Measurements from ENCODE around the gene WNK2. TPM values are rescaled to one million over a fixed set of nuclear protein-coding genes. Genes with fewer than 3 reads are reported as not detected.

Gene WNK2
- total and polyA plus RNA-seq, 2 of the 4 experiments (the other 2 are of a cell fraction) = not detected

DNA sequence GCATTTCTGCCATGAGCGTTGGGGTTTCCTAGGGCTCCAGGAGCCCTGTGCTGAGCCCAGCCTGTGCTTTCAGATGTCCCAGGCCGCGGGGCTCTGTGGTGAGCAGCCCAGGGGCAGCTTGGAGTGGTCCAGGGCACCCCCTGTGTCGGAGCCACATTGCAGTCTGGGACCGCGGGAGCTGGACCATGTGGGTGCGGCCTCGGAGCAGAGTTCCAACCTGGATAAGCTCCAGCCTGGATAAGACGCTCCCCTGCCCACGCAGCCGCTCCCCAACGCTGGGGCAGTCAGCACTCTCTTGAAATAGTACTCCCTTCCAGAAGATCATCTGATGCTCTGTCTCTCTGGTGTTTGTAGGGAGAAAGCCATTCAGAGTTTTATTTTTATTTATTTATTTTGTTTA lies 111.1 kb downstream of the WNK2 start:
- H4K5ac ChIP-seq (ENCODE audit: low read depth, low read length) = no peak overlapping the region
- BruUV-seq (replicated peaks) = no TSS peak
- TF ChIP-seq MAFK (IDR thresholded peaks at IDR 0.05; ENCODE audit: low read depth, low read length) (no peak), MAZ (IDR thresholded peaks at IDR 0.05; ENCODE audit: borderline replicate concordance, low read depth, low read length) (no peak), SMC3 (IDR thresholded peaks at IDR 0.05; ENCODE audit: low read depth, low read length) (no peak), BHLHE40 (IDR thresholded peaks at IDR 0.05; ENCODE audit: low read depth, low read length) (no peak), RFX5 (IDR thresholded peaks at IDR 0.05; ENCODE audit: low read depth, low read length) (no peak), CEBPB (IDR thresholded peaks at IDR 0.05; ENCODE audit: low read depth, low read length) (no peak)
- TF ChIP-seq, protein P1, sequence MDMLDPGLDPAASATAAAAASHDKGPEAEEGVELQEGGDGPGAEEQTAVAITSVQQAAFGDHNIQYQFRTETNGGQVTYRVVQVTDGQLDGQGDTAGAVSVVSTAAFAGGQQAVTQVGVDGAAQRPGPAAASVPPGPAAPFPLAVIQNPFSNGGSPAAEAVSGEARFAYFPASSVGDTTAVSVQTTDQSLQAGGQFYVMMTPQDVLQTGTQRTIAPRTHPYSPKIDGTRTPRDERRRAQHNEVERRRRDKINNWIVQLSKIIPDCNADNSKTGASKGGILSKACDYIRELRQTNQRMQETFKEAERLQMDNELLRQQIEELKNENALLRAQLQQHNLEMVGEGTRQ (IDR thresholded peaks at IDR 0.05; ENCODE audit: low read depth, low read length) = no peak
- no peak overlapping the region for H4K91ac ChIP-seq (ENCODE audit: insufficient read depth, low read depth, low read length)
- ChIA-PET CTCF (interaction anchor here (0.5 kb wide), 1 partner anchor 135 kb away, joined by 3 read pairs; no protein-coding TSS in a partner anchor), POLR2A (ENCODE audit: unreplicated experiment) (no interaction called here)
- H3K4me3 ChIP-seq (ENCODE audit: insufficient read depth, low read depth, low read length) = no peak overlapping the region
- in situ Hi-C loops (cut with MboI; ENCODE audit: low sequenced_read_pairs) (no loop called here), intact Hi-C loops (cut with micrococcal nuclease) (no loop called here), dilution Hi-C loops (cut with HindIII; ENCODE audit: low sequenced_read_pairs, unreplicated experiment) (no loop called here)
- H3K9ac ChIP-seq (ENCODE audit: low read depth, low read length) = no peak overlapping the region
- H3K4ac ChIP-seq (ENCODE audit: low read depth, low read length) = no peak overlapping the region
- no peaks in the 10 kb centered on the region for H3K9me3 ChIP-seq (ENCODE audit: control insufficient read depth, insufficient read depth, low read length)
- no peak overlapping the region for H3K4me2 ChIP-seq (ENCODE audit: low read depth, low read length)
- H3K4me1 ChIP-seq (ENCODE audit: control insufficient read depth, insufficient read depth, low read length) = no peaks in the 10 kb centered on the region
- no peak overlapping the region for H3K23ac ChIP-seq (ENCODE audit: low read depth, low read length)
- H2BK120ac ChIP-seq (ENCODE audit: low read depth, low read length) = no peak overlapping the region
- H3K9me1 ChIP-seq (ENCODE audit: insufficient read depth, low read length) = no peaks in the 10 kb centered on the region
- ATAC-seq (ENCODE audit: low read depth) (no peak), DNase-seq (no peak)
- peaks cover 9% of the 10 kb centered on the region; the same call in 1 of the 2 replicates for H3K27me3 ChIP-seq (ENCODE audit: control insufficient read depth, insufficient read depth, low read length)
- no peak overlapping the region for H4K8ac ChIP-seq (ENCODE audit: low read depth in 2 of 2, low read length in 2 of 2)
- H3K36me3 ChIP-seq (ENCODE audit: control insufficient read depth, insufficient read depth, low read length) = no peaks in the 10 kb centered on the region
- no peak overlapping the region for H2BK15ac ChIP-seq (ENCODE audit: low read depth, low read length)
- H2BK5ac ChIP-seq (ENCODE audit: low read depth, low read length, poor library complexity, severe bottlenecking) = no peak overlapping the region
- no peaks in the 10 kb centered on the region for H4K20me1 ChIP-seq (ENCODE audit: insufficient read depth, low read length)
- no peak overlapping the region for H3K27ac ChIP-seq (ENCODE audit: insufficient read depth, low read length)
- H2AK9ac ChIP-seq (replicated peaks; ENCODE audit: low read depth, low read length, poor library complexity) = no peak overlapping the region
- no peak overlapping the region for H2AFZ ChIP-seq (replicated peaks; ENCODE audit: low read length, poor library complexity)
- no peak overlapping the region for H2AK5ac ChIP-seq (ENCODE audit: low read depth, low read length)
- no peak overlapping the region for H3K18ac ChIP-seq (ENCODE audit: low read depth, low read length)
- 62% methylated on average over 3 of the region's 12 CpGs; no CpG with 5 or more reads in 1 of the 2 experiments for WGBS, 2 experiments (ENCODE audit: extremely low coverage in 2 of 2, insufficient read length in 1 of 2)
- H3K14ac ChIP-seq (replicated peaks; ENCODE audit: low read depth, low read length) = no peak overlapping the region
- no peak overlapping the region for H3K56ac ChIP-seq (ENCODE audit: extremely low read depth, insufficient read depth, low read length)
- no peaks in the 10 kb centered on the region for H3K79me1 ChIP-seq (ENCODE audit: low read depth in 1 of 2, low read length in 2 of 2)
- no peak overlapping the region for H2BK20ac ChIP-seq (ENCODE audit: low read depth, low read length)

Measured in IMR-90 (cell line).